H1 (cell line): ENCODE results near the gene FOXG1. TPM values are rescaled to one million over a fixed set of nuclear protein-coding genes. Genes with fewer than 3 reads are reported as not detected.

Source experiments
- CTCF ChIA-PET: fragments of 300-600 bp; sonication (Branson Sonifier 250); formaldehyde crosslinking; loops from one replicate; lab custom pipeline; 2021; ENCODE audit not compliant: partially characterized antibody; lab: Charles Lee
- POLR2A ChIA-PET: fragments of 300-600 bp; sonication (Branson Sonifier 250); formaldehyde crosslinking; loops from one replicate; lab custom pipeline; 2021; ENCODE audit warnings: inconsistent platforms; ENCODE audit not compliant: partially characterized antibody; lab: Charles Lee
- DNase-seq, 2 experiments: peaks; one replicate each; pipeline versions ENCODE4 v3.0.0 to v3.0.0-alpha.2; 2010 to 2022; ENCODE audit warnings: low spot score in 2 of 2, low read depth in 1 of 2, mixed read lengths in 1 of 2
- FAIRE-seq: peaks from 2 replicates; lab custom pipeline; 2011; peaks lifted over from hg19 to GRCh38; lab: Jason Lieb, UNC
- H2AFZ ChIP-seq: 2 replicates; pipeline ENCODE4 v1.8.1; 2012; ENCODE audit warnings: low read length, inconsistent platforms
- H2AK5ac ChIP-seq: 2 replicates; pipeline ENCODE4 v1.6.1; 2013; ENCODE audit warnings: low read depth, low read length
- H2BK120ac ChIP-seq: replicated peaks from 2 replicates; pipeline ENCODE3; 2013; ENCODE audit warnings: low read depth, low read length, inconsistent platforms
- H2BK12ac ChIP-seq: 2 replicates; pipeline ENCODE4 v1.6.1; 2013; ENCODE audit warnings: low read depth, low read length
- H2BK15ac ChIP-seq: 2 replicates; pipeline ENCODE4 v1.6.1; 2013; ENCODE audit warnings: low read length
- H2BK20ac ChIP-seq: 2 replicates; pipeline ENCODE4 v1.6.1; 2013; ENCODE audit warnings: low read length
- H2BK5ac ChIP-seq: 2 replicates; pipeline ENCODE4 v1.6.1; 2013; ENCODE audit warnings: low read depth, low read length
- H3K14ac ChIP-seq: 2 replicates; pipeline ENCODE4 v1.6.1; 2013; ENCODE audit warnings: inconsistent platforms; ENCODE audit not compliant: insufficient read length
- H3K18ac ChIP-seq: 2 replicates; pipeline ENCODE4 v1.6.1; 2013; ENCODE audit warnings: low read length; ENCODE audit errors: extremely low read depth
- H3K23ac ChIP-seq: 2 replicates; pipeline ENCODE4 v1.6.1; 2013; ENCODE audit warnings: inconsistent platforms; ENCODE audit not compliant: insufficient read length
- H3K23me2 ChIP-seq: 2 replicates; pipeline ENCODE4 v1.6.1; 2013; ENCODE audit warnings: low read depth, low read length
- H3K27ac ChIP-seq: 2 replicates; pipeline ENCODE4 v1.6.1; 2011; ENCODE audit warnings: low read depth, low read length, inconsistent platforms
- H3K27me3 ChIP-seq, 4 experiments: replicated peaks in 1 of 4; 1 replicate in 1 of 4; 2 replicates in 3 of 4; pipeline versions ENCODE4 v1.6.1 to v1.8.1; 2011 to 2013; ENCODE audit warnings: low read length in 3 of 4, mild to moderate bottlenecking in 3 of 4, inconsistent platforms in 2 of 4, mixed read lengths in 2 of 4, moderate library complexity in 1 of 4; ENCODE audit not compliant: control insufficient read depth in 3 of 4, insufficient read depth in 3 of 4; ENCODE audit errors: extremely low read depth in 1 of 4
- H3K36me3 ChIP-seq, 4 experiments: 2 replicates each; pipeline versions ENCODE4 v1.6.1 to v1.8.1; 2011 to 2013; ENCODE audit warnings: mild to moderate bottlenecking in 4 of 4, low read length in 3 of 4, moderate library complexity in 2 of 4, control low read depth in 1 of 4, inconsistent platforms in 1 of 4; ENCODE audit not compliant: insufficient read depth in 4 of 4, control insufficient read depth in 2 of 4
- H3K4ac ChIP-seq: replicated peaks from 2 replicates; pipeline ENCODE3; 2013; ENCODE audit warnings: low read length, low read depth, mixed read lengths, inconsistent platforms; ENCODE audit not compliant: insufficient read length
- H3K4me1 ChIP-seq, 4 experiments: replicated peaks in 1 of 4; 1 replicate in 1 of 4; 2 replicates in 3 of 4; pipeline versions ENCODE4 v1.6.1 to v1.8.1; 2011 to 2013; ENCODE audit warnings: low read length in 3 of 4, inconsistent platforms in 2 of 4, mixed read lengths in 1 of 4; ENCODE audit not compliant: insufficient read depth in 4 of 4, control insufficient read depth in 3 of 4
- H3K4me2 ChIP-seq, 2 experiments: 2 replicates each; pipeline versions ENCODE4 v1.6.1 to v1.8.1; 2011 to 2013; ENCODE audit warnings: low read depth in 2 of 2, low read length in 2 of 2, control low read depth in 1 of 2, inconsistent platforms in 1 of 2, mild to moderate bottlenecking in 1 of 2; ENCODE audit not compliant: insufficient read depth in 1 of 2
- H3K4me3 ChIP-seq, 4 experiments: fragments of 200-600, 300-600 bp in 1 of 4; sonication (generic), shearing (Covaris generic), sonication (Bioruptor Twin) in 1 of 4; 2 replicates each; pipeline versions ENCODE4 v1.5.1 to v1.8.1; 2011 to 2016; ENCODE audit warnings: low read length in 4 of 4, low read depth in 3 of 4, control low read depth in 2 of 4, inconsistent platforms in 2 of 4, mild to moderate bottlenecking in 2 of 4, mixed read lengths in 1 of 4, moderate library complexity in 1 of 4; ENCODE audit not compliant: insufficient read depth in 2 of 4; ENCODE audit errors: extremely low read depth in 1 of 4
- H3K56ac ChIP-seq: replicated peaks from 2 replicates; pipeline ENCODE3; 2013; ENCODE audit warnings: low read depth, mild to moderate bottlenecking, mixed read lengths, low read length, inconsistent platforms; ENCODE audit not compliant: insufficient read length
- H3K79me1 ChIP-seq: 2 replicates; pipeline ENCODE4 v1.6.1; 2013; ENCODE audit warnings: low read depth, low read length, control low read depth
- H3K79me2 ChIP-seq, 2 experiments: 2 replicates each; pipeline versions ENCODE4 v1.6.1 to v1.8.1; 2012 to 2013; ENCODE audit warnings: low read length in 2 of 2, mild to moderate bottlenecking in 2 of 2, inconsistent platforms in 1 of 2; ENCODE audit not compliant: insufficient read depth in 2 of 2, control insufficient read depth in 1 of 2
- H3K9ac ChIP-seq, 4 experiments: replicated peaks in 1 of 4; 1 replicate in 1 of 4; 2 replicates in 3 of 4; pipeline versions ENCODE4 v1.6.1 to v1.8.1; 2011 to 2013; ENCODE audit warnings: low read depth in 3 of 4, low read length in 3 of 4, control low read depth in 2 of 4, mild to moderate bottlenecking in 2 of 4, moderate library complexity in 2 of 4, inconsistent platforms in 1 of 4; ENCODE audit errors: extremely low read depth in 1 of 4
- H3K9me3 ChIP-seq, 2 experiments: 2 replicates each; pipeline versions ENCODE4 v1.6.1 to v1.8.1; 2012 to 2013; ENCODE audit warnings: mild to moderate bottlenecking in 2 of 2, moderate library complexity in 2 of 2, control low read depth in 1 of 2, inconsistent platforms in 1 of 2, low read depth in 1 of 2, low read length in 1 of 2, mixed read lengths in 1 of 2; ENCODE audit not compliant: insufficient read depth in 2 of 2
- H4K20me1 ChIP-seq, 2 experiments: replicated peaks in 1 of 2; 2 replicates each; pipeline versions ENCODE3 to v1.8.1; 2011 to 2013; ENCODE audit warnings: inconsistent platforms in 2 of 2, low read length in 2 of 2, mild to moderate bottlenecking in 1 of 2; ENCODE audit not compliant: insufficient read depth in 2 of 2, control insufficient read depth in 1 of 2
- H4K5ac ChIP-seq: 2 replicates; pipeline ENCODE4 v1.6.1; 2013; ENCODE audit warnings: low read length, low read depth, mixed read lengths, inconsistent platforms; ENCODE audit not compliant: insufficient read length
- H4K8ac ChIP-seq: 2 replicates; pipeline ENCODE4 v1.8.0; 2013; ENCODE audit warnings: mild to moderate bottlenecking, moderate library complexity, low read length, inconsistent platforms; ENCODE audit not compliant: insufficient read depth; ENCODE audit errors: extremely low read depth
- H4K91ac ChIP-seq: replicated peaks from 2 replicates; pipeline ENCODE3; 2013; ENCODE audit warnings: low read length, mixed read lengths, inconsistent platforms; ENCODE audit not compliant: insufficient read length
- CREB1 ChIP-seq: IDR thresholded peaks from 2 replicates; pipeline ENCODE4 v1.6.1; 2012; ENCODE audit warnings: inconsistent platforms
- RNF2 ChIP-seq: fragments of 200-900, 300-1000 bp; sonication (generic); IDR thresholded peaks from 2 replicates; pipeline ENCODE4 v1.7.1; 2016; ENCODE audit warnings: borderline replicate concordance, low read depth, mild to moderate bottlenecking, antibody characterized with exemption, low read length; ENCODE audit not compliant: poor library complexity, severe bottlenecking; ENCODE audit errors: missing control alignments
- RXRA ChIP-seq: IDR thresholded peaks from 2 replicates; pipeline ENCODE4 v1.6.1; 2011; ENCODE audit warnings: low read depth, mild to moderate bottlenecking, low read length, moderate library complexity; ENCODE audit not compliant: insufficient read depth
- TAF1 ChIP-seq: IDR thresholded peaks from 2 replicates; pipeline ENCODE4 v1.6.1; 2011; ENCODE audit warnings: mild to moderate bottlenecking, low read depth, low read length
- ZNF274 ChIP-seq: IDR thresholded peaks from 2 replicates; pipeline ENCODE4 v1.7.0; 2012; ENCODE audit warnings: low read length, borderline replicate concordance; ENCODE audit errors: extremely low read depth
- whole genome bisulfite sequencing, 2 experiments: shearing (Covaris generic) in 1 of 2; methylation state at CpG; one replicate each; pipeline versions ENCODE4 v1.1.6 to v1.1.7; 2013 to 2015; ENCODE audit warnings: low lambda C conversion rate in 2 of 2, mixed read lengths in 2 of 2, inconsistent platforms in 1 of 2, low coverage in 1 of 2, missing lambda C conversion rate in 1 of 2; ENCODE audit not compliant: insufficient replicate concordance in 2 of 2, insufficient coverage in 1 of 2, insufficient read length in 1 of 2; ENCODE audit errors: extremely low coverage in 1 of 2, missing lambda C conversion rate in 1 of 2; 5-methylcytosine and 5-hydroxymethylcytosine counted together
- polyA plus RNA-seq, 7 experiments: library from polyadenylated mRNA; depleted of rRNA in 3 of 7; stranded (reverse) in 5 of 7; unstranded in 2 of 7; fragments of >200 nt in 5 of 7; fragments of 200-250 nt in 2 of 7; gene quantifications; 1 replicate in 5 of 7; 2 replicates in 1 of 7; 4 replicates in 1 of 7; pipeline versions ENCODE4 v1.2.1 to v1.2.3, GENCODE V29; 2011 to 2013; ENCODE audit warnings: missing spikeins in 2 of 7, mixed read lengths in 2 of 7
- total RNA-seq: library from RNA; stranded (reverse); fragmentation: NEBNext Ultra II Directional; extraction: Animal tissue kit (Norgen Biotek cat#: 25700); gene quantifications from 2 replicates; pipeline ENCODE4 v1.2.1, GENCODE V29; 2021
- TF ChIP-seq, protein P1 (sequence below), 3 experiments: IDR thresholded peaks; 1 replicate in 2 of 3; 2 replicates in 1 of 3; pipeline versions ENCODE4 v1.5.1 to v1.6.1; 2011; ENCODE audit warnings: low read length in 3 of 3, mild to moderate bottlenecking in 3 of 3, inconsistent platforms in 2 of 3, low read depth in 1 of 3, moderate library complexity in 1 of 3; ENCODE audit not compliant: insufficient read depth in 1 of 3; ENCODE audit errors: control extremely low read depth in 1 of 3
- TF ChIP-seq, protein P2 (sequence below): IDR thresholded peaks from 2 replicates; pipeline ENCODE4 v1.6.1; 2011; ENCODE audit warnings: low read length, improper control_type of control experiment

FOXG1 gene
- total and polyA plus RNA-seq, 2 of the 8 experiments (the other 6 are each of a cell fraction or from before 2014, with no cell fraction given), result 0.03 to 0.24 TPM

DNA sequence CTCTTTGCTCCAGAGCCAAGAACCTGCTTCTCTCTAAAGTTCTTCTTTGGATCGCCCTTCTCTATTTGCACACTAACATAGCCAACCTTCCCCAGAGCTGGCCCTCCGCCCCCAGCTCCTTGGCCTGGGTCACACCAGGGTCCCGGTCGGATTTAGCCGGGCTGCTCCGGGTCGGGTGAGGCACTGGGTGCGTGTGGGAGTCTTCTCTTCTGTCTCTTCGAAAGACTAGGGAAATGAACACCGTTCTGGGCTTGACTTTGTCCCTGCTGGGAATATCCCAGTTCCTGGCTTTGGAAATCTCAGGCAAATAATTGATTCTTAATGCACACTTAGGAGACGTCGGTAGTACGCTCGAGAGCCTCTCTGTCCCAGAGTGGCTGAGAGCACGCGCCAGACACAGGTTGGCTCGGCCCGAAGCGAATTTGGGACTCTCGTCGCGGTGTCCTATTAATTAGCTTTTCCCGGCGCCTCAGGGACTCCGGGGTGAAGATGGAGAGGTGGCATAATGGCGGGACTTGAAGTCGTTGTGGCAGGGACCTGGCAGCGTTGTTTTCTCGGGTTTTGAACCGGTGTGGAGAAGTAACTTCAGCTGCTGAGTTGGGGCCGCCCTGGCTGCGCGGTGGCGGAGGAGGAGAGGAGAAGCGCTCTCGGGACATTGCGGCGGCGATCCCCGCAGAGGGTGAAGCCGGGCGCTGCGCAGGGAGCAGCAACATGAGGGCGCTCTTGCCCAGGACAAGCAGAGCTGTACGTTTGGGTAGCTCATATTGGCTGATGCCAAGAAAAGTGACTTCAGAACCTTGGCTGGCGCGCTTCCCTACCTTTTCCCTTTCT, 7.5 kb downstream of the FOXG1 start:
- Histone ChIP-seq H4K5ac (no peak overlapping the region), H3K9me3 (no peaks in the 10 kb centered on the region), H2BK5ac (no peak overlapping the region), H3K4me3 (peak overlapping the region; percentile 6 to 53 (median 36); a peak in 6 of 8 replicates), H3K79me2 (no peaks in the 10 kb centered on the region), H3K56ac (no peak overlapping the region), H4K91ac (no peak overlapping the region), H3K4me1 (peaks cover 0 to 10% (median 5%) of the 10 kb centered on the region in 4 experiments; a peak in 5 of 7 replicates), H3K4ac (no peak overlapping the region), H2BK120ac (no peak overlapping the region), H3K9ac (no peak overlapping the region), H3K14ac (no peak overlapping the region), H3K4me2 (peak overlapping the region; percentile 33 to 78), H4K20me1 (peaks cover 0 to 7% of the 10 kb centered on the region in 2 experiments), H3K23me2 (peaks cover 2% of the 10 kb centered on the region; the same call in 1 of the 2 replicates), H3K27me3 (peaks cover 48 to 100% (median 87%) of the 10 kb centered on the region in 4 experiments), H2BK15ac (no peak overlapping the region), H2AFZ (no peak overlapping the region), H2BK12ac (no peak overlapping the region), H3K36me3 (no peaks in the 10 kb centered on the region), H3K23ac (no peak overlapping the region), H3K27ac (no peak overlapping the region), H2BK20ac (no peak overlapping the region), H4K8ac (no peak overlapping the region; the same call in 1 of the 2 replicates), H2AK5ac (no peak overlapping the region), H3K18ac (no peak overlapping the region), H3K79me1 (no peaks in the 10 kb centered on the region)
- ChIA-PET CTCF (interaction anchor here (0.6 to 3.3 kb wide), 33 partner anchors 10 to 1445 kb away, joined by 3 to 45 read pairs (median 3); no protein-coding TSS in a partner anchor), POLR2A (interaction anchor here (1.2 kb wide), 2 partner anchors 15 to 17 kb away, joined by 3 to 4 read pairs; no protein-coding TSS in a partner anchor)
- peak; percentile 45 for FAIRE-seq
- DNase-seq, result peak in 1 of 2 experiments; percentile 90
- WGBS, 2 experiments, result 3% methylated on average over 42 of the region's 47 CpGs; no CpG with 5 or more reads in 1 of the 2 experiments
- TF ChIP-seq RNF2 (peak; percentile 74), ZNF274 (no peak), TAF1 (0 out of 2 replicates have a peak, but pooled peaks have one; percentile 5), RXRA (no peak), CREB1 (no peak)
- TF ChIP-seq, protein P1, sequence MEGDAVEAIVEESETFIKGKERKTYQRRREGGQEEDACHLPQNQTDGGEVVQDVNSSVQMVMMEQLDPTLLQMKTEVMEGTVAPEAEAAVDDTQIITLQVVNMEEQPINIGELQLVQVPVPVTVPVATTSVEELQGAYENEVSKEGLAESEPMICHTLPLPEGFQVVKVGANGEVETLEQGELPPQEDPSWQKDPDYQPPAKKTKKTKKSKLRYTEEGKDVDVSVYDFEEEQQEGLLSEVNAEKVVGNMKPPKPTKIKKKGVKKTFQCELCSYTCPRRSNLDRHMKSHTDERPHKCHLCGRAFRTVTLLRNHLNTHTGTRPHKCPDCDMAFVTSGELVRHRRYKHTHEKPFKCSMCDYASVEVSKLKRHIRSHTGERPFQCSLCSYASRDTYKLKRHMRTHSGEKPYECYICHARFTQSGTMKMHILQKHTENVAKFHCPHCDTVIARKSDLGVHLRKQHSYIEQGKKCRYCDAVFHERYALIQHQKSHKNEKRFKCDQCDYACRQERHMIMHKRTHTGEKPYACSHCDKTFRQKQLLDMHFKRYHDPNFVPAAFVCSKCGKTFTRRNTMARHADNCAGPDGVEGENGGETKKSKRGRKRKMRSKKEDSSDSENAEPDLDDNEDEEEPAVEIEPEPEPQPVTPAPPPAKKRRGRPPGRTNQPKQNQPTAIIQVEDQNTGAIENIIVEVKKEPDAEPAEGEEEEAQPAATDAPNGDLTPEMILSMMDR (IDR thresholded peaks at IDR 0.05; ENCODE audit: control extremely low read depth in 1 of 3, insufficient read depth in 1 of 3, low read depth in 1 of 3, low read length in 3 of 3), result peak; percentile 85 to 98 (median 91)
- TF ChIP-seq, protein P2, sequence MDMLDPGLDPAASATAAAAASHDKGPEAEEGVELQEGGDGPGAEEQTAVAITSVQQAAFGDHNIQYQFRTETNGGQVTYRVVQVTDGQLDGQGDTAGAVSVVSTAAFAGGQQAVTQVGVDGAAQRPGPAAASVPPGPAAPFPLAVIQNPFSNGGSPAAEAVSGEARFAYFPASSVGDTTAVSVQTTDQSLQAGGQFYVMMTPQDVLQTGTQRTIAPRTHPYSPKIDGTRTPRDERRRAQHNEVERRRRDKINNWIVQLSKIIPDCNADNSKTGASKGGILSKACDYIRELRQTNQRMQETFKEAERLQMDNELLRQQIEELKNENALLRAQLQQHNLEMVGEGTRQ, result no peak
